GM18870 (cell line): ENCODE results near the gene CPN2.

Source experiments
- ATAC-seq: cut with Tn5 transposase; IDR thresholded peaks from one replicate; pipeline ENCODE4 v1.9.1; 2021; ENCODE audit warnings: moderate library complexity; ENCODE audit not compliant: unreplicated experiment

The CPN2 gene

GRCh38 chr3:194298331-194299227, 52.5 kb downstream of the CPN2 start:
- no peak for ATAC-seq

GRCh38 chr3:194296454-194297263, 54.5 kb downstream of the CPN2 start:
- no peak for ATAC-seq

GRCh38 chr3:194294895-194295214, 56.3 kb downstream of the CPN2 start:
- ATAC-seq = no peak

- no peak for ATAC-seq
Observed at GRCh38 chr3:194294199-194294894, 56.8 kb downstream of the CPN2 start.

- no peak for ATAC-seq
Observed at GRCh38 chr3:194293546-194294198, 57.5 kb downstream of the CPN2 start.

- ATAC-seq = no peak
Observed at GRCh38 chr3:194292331-194292730, 58.8 kb downstream of the CPN2 start.
